ENCODE data around the gene MYO7B.

DNA sequence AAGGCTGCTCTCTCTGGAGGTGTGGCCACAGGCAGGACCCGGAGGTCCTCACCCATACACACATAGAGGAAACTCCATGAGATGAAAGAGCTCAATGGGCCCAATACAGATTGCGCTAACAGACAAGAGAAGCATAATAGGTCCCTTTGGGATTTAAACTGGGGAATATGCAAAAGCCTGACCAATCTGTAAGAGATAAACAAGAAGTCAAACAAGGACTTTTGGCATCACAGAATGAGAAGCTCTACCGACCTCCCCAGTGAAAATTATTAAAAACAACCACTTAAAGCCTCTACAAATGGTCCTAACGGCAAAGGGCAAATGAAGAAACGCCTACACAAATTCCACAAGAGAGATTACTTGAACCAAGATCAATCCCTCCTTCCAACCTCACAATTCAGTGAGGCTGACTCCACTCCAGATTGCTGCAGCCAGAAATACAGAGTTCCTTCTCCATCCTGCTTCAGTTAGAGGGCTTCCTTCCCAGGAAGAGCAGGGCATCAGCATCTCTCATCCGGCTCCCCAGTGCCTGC, 20.0 kb upstream of the MYO7B start:
- TF ChIP-seq, protein P1, sequence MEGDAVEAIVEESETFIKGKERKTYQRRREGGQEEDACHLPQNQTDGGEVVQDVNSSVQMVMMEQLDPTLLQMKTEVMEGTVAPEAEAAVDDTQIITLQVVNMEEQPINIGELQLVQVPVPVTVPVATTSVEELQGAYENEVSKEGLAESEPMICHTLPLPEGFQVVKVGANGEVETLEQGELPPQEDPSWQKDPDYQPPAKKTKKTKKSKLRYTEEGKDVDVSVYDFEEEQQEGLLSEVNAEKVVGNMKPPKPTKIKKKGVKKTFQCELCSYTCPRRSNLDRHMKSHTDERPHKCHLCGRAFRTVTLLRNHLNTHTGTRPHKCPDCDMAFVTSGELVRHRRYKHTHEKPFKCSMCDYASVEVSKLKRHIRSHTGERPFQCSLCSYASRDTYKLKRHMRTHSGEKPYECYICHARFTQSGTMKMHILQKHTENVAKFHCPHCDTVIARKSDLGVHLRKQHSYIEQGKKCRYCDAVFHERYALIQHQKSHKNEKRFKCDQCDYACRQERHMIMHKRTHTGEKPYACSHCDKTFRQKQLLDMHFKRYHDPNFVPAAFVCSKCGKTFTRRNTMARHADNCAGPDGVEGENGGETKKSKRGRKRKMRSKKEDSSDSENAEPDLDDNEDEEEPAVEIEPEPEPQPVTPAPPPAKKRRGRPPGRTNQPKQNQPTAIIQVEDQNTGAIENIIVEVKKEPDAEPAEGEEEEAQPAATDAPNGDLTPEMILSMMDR (IDR thresholded peaks at IDR 0.05): no peak
- no peak for TF ChIP-seq POLR2A (IDR thresholded peaks at IDR 0.05)

All from lower leg skin (tissue), 3 donors.